ENCODE measurements around the gene RNF151.

RNF151 gene

DNA sequence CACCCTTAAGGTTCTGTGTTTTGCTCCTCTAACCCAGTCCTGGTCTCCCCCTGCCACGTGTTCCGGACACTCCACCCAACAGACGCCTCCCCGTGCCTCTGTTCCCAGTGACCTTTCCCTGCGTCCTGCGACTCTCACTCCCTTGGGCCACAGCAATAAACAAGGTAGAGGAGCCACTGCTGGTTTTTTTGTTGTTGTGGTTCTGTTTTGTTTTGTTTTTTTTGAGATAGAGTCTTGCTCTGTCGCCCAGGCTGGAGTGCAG lies 49.2 kb downstream of the RNF151 start:
- no peak for DNase-seq
- Mint-ChIP-seq H3K36me3 (peaks cover 3 to 5% of the 10 kb centered on the region in 2 donors), H3K27ac (no peak overlapping the region), H3K4me3 (no peak overlapping the region), H3K9me3 (no peaks in the 10 kb centered on the region), H3K4me1 (peaks cover 4 to 5% of the 10 kb centered on the region in 2 donors), H3K27me3 (peaks cover 15 to 22% of the 10 kb centered on the region in 2 donors)
- no peak for ATAC-seq (replicated peaks)

DNA sequence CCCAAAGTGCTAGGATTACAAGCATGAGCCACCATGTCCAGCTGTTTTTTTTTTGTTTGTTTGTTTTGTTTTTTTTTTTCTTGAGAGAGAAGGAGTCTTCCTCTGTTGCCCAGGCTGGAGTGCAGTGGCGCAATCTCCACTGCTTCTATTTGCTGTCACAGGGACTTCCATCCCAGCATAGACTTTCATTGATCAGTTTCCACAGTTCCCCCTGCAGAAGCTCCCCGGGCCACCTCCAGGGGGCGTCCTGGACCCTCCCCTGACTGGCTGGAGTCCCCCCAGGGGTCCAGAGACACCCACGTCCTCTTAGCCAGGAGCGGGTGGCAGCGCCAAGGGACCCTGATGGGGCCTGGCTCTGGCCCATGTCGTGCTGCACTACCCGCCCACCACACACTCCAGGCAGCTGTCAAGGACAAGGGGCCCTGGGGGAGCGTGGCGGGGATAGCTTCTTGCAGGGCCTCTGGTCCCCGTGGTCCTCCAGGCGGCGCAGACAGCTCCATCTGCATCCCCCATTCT lies 49.8 kb downstream of the RNF151 start:
- no peak for ATAC-seq (replicated peaks)
- H3K27me3 Mint-ChIP-seq: peaks cover 20 to 28% of the 10 kb centered on the region in 2 donors
- DNase-seq: no peak
- H3K36me3 Mint-ChIP-seq: peaks cover under 1 to 2% of the 10 kb centered on the region in 2 donors
- no peak overlapping the region for H3K4me3 Mint-ChIP-seq
- no peaks in the 10 kb centered on the region for H3K9me3 Mint-ChIP-seq
- H3K27ac Mint-ChIP-seq: no peak overlapping the region
- peaks cover 6 to 8% of the 10 kb centered on the region in 2 donors for H3K4me1 Mint-ChIP-seq

Data from stimulated activated naive B cell treated with anti-CD40 and anti-IgM and Interleukin-4, amounts not matched to agents 10 μg/mL and 1 μg/mL and 100 μg/mL, for 72 hours (primary cell).